SK-N-SH treated with all-trans-retinoic acid at 6 μM for 48 hours (cell line): ENCODE data around the gene KRT20.

ENCODE experiments used
- ATAC-seq: fragments of 200-7000 bp; cut with Tn5 transposase; 3 replicates; pipeline ENCODE4 v1.9.1; 2020; ENCODE audit warnings: mild to moderate bottlenecking, moderate library complexity
- ARNTL ChIP-seq: fragments of 450-650 bp; formaldehyde crosslinking; IDR thresholded peaks from 2 replicates; pipeline ENCODE4 v1.5.0; 2020; ENCODE audit warnings: low read depth, mild to moderate bottlenecking, moderate library complexity, borderline replicate concordance
- BACH2 ChIP-seq: fragments of 250-450 bp; sonication (Bioruptor Pico); IDR thresholded peaks from 2 replicates; pipeline ENCODE4 v1.9.0; 2021; ENCODE audit warnings: mild to moderate bottlenecking, borderline replicate concordance
- CREB5 ChIP-seq: fragments of 250-450 bp; sonication (Bioruptor Pico); IDR thresholded peaks from 2 replicates; pipeline ENCODE4 v1.5.1; 2020; ENCODE audit warnings: low read depth, mild to moderate bottlenecking, moderate library complexity
- CSRNP3 ChIP-seq: fragments of 250-450 bp; sonication (Bioruptor Pico); IDR thresholded peaks from 2 replicates; pipeline ENCODE4 v1.5.1; 2021; ENCODE audit warnings: mild to moderate bottlenecking, moderate library complexity
- ESRRG ChIP-seq: fragments of 250-450 bp; sonication (Bioruptor Pico); IDR thresholded peaks from 2 replicates; pipeline ENCODE4 v1.6.1; 2021; ENCODE audit warnings: mild to moderate bottlenecking
- GLIS3 ChIP-seq: fragments of 250-450 bp; sonication (Bioruptor Pico); IDR thresholded peaks from 2 replicates; pipeline ENCODE4 v1.5.0; 2020; ENCODE audit warnings: mild to moderate bottlenecking, moderate library complexity
- ISL1 ChIP-seq: fragments of 250-450 bp; sonication (Bioruptor Pico); IDR thresholded peaks from 2 replicates; pipeline ENCODE4 v2.1.2; 2022; ENCODE audit warnings: mild to moderate bottlenecking, moderate library complexity
- OSR1 ChIP-seq: fragments of 250-450 bp; sonication (Bioruptor Pico); IDR thresholded peaks from 2 replicates; pipeline ENCODE4 v1.8.0; 2022; ENCODE audit warnings: moderate library complexity, mild to moderate bottlenecking, inconsistent platforms
- POU6F1 ChIP-seq: fragments of 250-450 bp; sonication (Bioruptor Pico); IDR thresholded peaks from 2 replicates; pipeline ENCODE4 v1.8.0; 2021; ENCODE audit warnings: low read depth, mild to moderate bottlenecking, moderate library complexity, borderline replicate concordance
- PPARA ChIP-seq: fragments of 250-450 bp; sonication (Bioruptor Pico); IDR thresholded peaks from 2 replicates; pipeline ENCODE4 v1.5.0; 2020; ENCODE audit warnings: mild to moderate bottlenecking, borderline replicate concordance
- RARB ChIP-seq: fragments of 250-450 bp; sonication (Bioruptor Pico); IDR thresholded peaks from 2 replicates; pipeline ENCODE4 v1.8.0; 2021; ENCODE audit warnings: mild to moderate bottlenecking, moderate library complexity
- SNAI2 ChIP-seq: fragments of 250-450 bp; sonication (Bioruptor Pico); IDR thresholded peaks from 2 replicates; pipeline ENCODE4 v1.5.0; 2020; ENCODE audit warnings: mild to moderate bottlenecking, moderate library complexity
- TCF4 ChIP-seq: fragments of 250-450 bp; sonication (Bioruptor Pico); IDR thresholded peaks from 2 replicates; pipeline ENCODE4 v1.8.0; 2021; ENCODE audit warnings: mild to moderate bottlenecking, moderate library complexity, borderline replicate concordance
- TSHZ2 ChIP-seq: fragments of 250-450 bp; sonication (Bioruptor Pico); IDR thresholded peaks from 2 replicates; pipeline ENCODE4 v1.5.0; 2020; ENCODE audit warnings: mild to moderate bottlenecking, moderate library complexity
- ZC3H10 ChIP-seq: fragments of 250-450 bp; sonication (Bioruptor Pico); IDR thresholded peaks from 2 replicates; pipeline ENCODE4 v1.5.1; 2021; ENCODE audit warnings: mild to moderate bottlenecking, moderate library complexity
- ZFP3 ChIP-seq: fragments of 250-450 bp; sonication (Bioruptor Pico); IDR thresholded peaks from 2 replicates; pipeline ENCODE4 v1.5.0; 2020; ENCODE audit warnings: mild to moderate bottlenecking, moderate library complexity
- ZFP30 ChIP-seq: fragments of 450-650 bp; formaldehyde crosslinking; IDR thresholded peaks from 2 replicates; pipeline ENCODE4 v1.5.0; 2022; ENCODE audit warnings: mild to moderate bottlenecking, moderate library complexity
- ZNF70 ChIP-seq: fragments of 450-650 bp; formaldehyde crosslinking; IDR thresholded peaks from 2 replicates; pipeline ENCODE4 v1.5.0; 2020; ENCODE audit warnings: mild to moderate bottlenecking, moderate library complexity

The KRT20 gene

GRCh38 chr17:40849723-40850122 lies 35.3 kb downstream of the KRT20 start:
- TF ChIP-seq ZFP30 (CRISPR knock-in tag) (no peak), PPARA (no peak), ZC3H10 (CRISPR knock-in tag) (no peak), GLIS3 (CRISPR knock-in tag) (no peak), ZNF70 (CRISPR knock-in tag) (no peak), CSRNP3 (CRISPR knock-in tag) (no peak), TSHZ2 (CRISPR knock-in tag) (no peak), RARB (CRISPR knock-in tag) (no peak), TCF4 (no peak)
- TF ChIP-seq, all 23 proteins: peak for 0
- no peak for ATAC-seq

- no peak for TF ChIP-seq POU6F1 (CRISPR knock-in tag)
- no peak for TF ChIP-seq TCF4
- TF ChIP-seq ARNTL, result no peak
- no peak for TF ChIP-seq ZFP3
- no peak for TF ChIP-seq CSRNP3 (CRISPR knock-in tag)
- TF ChIP-seq ISL1, result no peak
- TF ChIP-seq GLIS3 (CRISPR knock-in tag), result no peak
- TF ChIP-seq PPARA, result no peak
- TF ChIP-seq TSHZ2 (CRISPR knock-in tag), result no peak
- no peak for TF ChIP-seq ZC3H10 (CRISPR knock-in tag)
- TF ChIP-seq SNAI2 (CRISPR knock-in tag), result no peak
- no peak for TF ChIP-seq BACH2 (CRISPR knock-in tag)
- no peak for TF ChIP-seq ESRRG (CRISPR knock-in tag)
- TF ChIP-seq OSR1, result no peak
- no peak for TF ChIP-seq RARB (CRISPR knock-in tag)
- no peak for TF ChIP-seq CREB5 (CRISPR knock-in tag)
- no peak for TF ChIP-seq ZNF70 (CRISPR knock-in tag)
- ATAC-seq, result no peak
These were observed 36.3 kb downstream of the KRT20 start for GRCh38 chr17:40848583-40849235.
